GM13977 (cell line): ENCODE results near the gene SYT1.

Experiments
- DNase-seq: peaks from one replicate; pipeline ENCODE4 v3.0.0; 2012; ENCODE audit warnings: low spot score
- CTCF ChIP-seq: IDR thresholded peaks from 2 replicates; pipeline ENCODE4 v1.5.1; 2012; ENCODE audit warnings: mild to moderate bottlenecking, control low read depth; ENCODE audit not compliant: insufficient read depth; ENCODE audit errors: extremely low read depth, missing control alignments
- in situ Hi-C: fragments of 300-500 bp; cut with MboI; formaldehyde crosslinking; loops from one replicate; pipeline ENCODE4 v1.12.0; 2022; ENCODE audit warnings: low sequenced_read_pairs, low pct_unique_long_range_greater_than_20kb, mixed read lengths, inconsistent platforms; ENCODE audit not compliant: unreplicated experiment

SYT1 gene

DNA sequence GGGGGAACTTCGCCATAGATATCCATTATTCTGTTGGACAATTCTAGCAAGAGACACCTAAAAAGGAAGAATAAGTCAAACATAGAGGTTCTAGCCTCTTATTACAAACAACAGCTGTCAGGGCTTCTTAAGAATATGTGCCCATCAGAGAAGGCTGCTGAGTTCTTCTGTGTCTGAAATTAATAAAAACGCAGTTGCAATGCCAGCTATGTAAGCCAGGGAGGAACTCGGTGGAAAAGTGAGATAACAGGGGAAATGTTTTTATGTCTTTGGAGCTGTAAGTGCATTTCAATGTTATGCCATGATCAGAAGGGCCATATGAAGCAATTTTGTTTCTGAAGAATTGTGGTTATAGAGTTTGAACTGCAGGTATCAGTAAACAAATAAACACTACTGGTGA is 95.0 kb downstream of the SYT1 start:
- DNase-seq, result no peak
- in situ Hi-C loops, result no loop called here
- TF ChIP-seq CTCF, result no peak

DNA sequence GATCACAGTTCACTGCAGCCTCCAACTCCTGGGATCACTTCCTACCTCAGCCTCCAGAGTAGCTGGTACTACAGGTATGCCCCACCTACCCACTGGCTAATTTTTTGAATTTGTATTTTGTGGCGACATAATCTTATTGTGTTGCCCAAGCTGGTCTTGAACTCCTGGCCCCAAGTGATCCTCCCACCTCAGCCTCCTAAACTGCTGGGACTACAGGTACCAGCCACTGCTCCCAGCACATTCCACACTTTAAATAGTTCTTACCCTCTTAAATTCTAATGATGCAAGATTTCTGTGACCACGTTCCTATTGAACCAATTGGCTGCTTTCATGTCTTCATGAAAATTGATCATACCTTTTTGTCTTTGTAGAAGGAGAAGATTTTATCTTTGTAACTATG is 96.6 kb downstream of the SYT1 start:
- in situ Hi-C loops, result no loop called here
- no peak for DNase-seq

DNA sequence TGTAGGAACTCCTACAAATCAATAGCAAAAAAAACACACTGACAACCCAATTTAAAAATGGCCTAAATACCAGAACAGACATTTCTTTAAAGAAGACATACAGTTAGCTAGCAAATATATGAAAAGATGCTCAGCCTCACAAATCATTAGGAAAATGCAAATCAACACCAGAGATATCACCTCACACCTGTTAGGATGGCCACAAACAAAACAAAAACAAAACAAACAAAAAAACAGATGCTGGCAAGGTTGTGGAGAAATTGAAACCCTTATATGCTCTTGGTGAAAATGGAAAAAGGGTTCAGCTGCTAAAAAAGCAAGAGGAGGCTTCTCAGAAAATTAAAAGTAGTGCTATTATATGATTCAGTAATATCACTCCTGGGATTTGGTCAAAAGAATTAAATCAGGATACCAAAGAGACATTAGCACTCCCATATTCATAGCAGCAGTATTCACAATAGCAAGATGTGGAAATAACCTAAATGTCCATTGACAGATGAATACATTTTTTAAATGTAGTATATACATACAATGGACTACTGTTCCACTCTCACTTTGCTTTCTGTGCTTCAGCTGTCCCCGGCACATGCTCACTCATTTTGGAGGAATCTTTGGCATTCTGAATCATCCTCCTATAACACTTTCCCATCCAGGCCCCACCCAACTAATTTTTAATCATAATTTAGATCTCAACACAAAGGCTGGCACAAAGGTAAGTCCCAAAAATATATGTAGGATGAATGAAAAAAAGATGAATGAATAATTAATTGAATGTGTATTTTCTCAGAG is 99.1 kb downstream of the SYT1 start:
- no peak for TF ChIP-seq CTCF
- DNase-seq, result no peak
- in situ Hi-C loops, result no loop called here

More for the DNA sequence above, 96.6 kb downstream of the SYT1 start:
- no peak for TF ChIP-seq CTCF

DNA sequence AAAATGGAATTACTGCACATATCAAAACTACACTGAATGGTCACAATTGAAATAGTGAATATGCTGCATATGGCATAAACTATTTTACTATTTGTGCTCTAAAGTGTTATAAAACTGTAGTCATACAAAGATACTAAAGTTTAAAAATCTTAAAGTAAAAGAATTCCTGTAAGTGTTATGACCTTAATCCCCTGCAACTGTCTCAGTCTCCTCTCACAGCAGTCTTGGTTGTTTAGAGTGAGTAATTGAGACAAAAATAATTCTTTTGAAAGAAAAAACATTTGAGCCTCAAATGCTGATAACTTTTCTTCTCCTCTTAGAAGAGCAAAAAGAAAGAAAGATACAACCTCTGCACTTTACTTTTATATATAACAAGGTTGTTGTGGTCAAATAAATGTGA is 99.9 kb downstream of the SYT1 start:
- no peak for TF ChIP-seq CTCF
- DNase-seq, result no peak
- in situ Hi-C loops, result no loop called here

DNA sequence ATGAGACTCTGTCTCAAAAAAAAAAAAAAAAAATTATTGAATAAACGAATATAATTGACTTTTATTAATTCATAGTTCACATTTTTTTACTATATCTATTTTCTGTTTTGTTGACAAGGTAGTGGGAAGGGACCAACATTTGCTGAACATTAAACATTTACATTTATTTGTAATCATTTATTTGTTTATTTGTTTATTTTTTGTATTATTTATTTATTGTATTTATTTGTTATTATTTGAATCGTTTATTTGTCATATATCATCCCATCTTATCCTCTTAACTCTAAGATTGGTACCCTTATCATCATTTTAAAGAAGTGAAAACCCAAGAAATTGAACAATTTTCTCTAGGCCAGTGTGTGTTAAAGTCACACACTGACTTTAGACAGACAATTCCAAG is 101.5 kb downstream of the SYT1 start:
- TF ChIP-seq CTCF, result no peak
- DNase-seq, result no peak
- in situ Hi-C loops, result no loop called here

GRCh38 chr12:78966926-78967325 is 102.4 kb downstream of the SYT1 start:
- in situ Hi-C loops, result no loop called here
- DNase-seq, result no peak
- TF ChIP-seq CTCF, result no peak
